CD4-positive, alpha-beta T cell (primary cell): Measurements from ENCODE around the gene NXPH1. TPM values are rescaled to one million over a fixed set of nuclear protein-coding genes. Genes with fewer than 3 reads are reported as not detected.

Source experiments
- ATAC-seq: fragments of 200-7000 bp; cut with Tn5 transposase; one replicate; pipeline ENCODE4 v1.10.0; 2022; ENCODE audit warnings: mild to moderate bottlenecking; ENCODE audit not compliant: poor library complexity
- CTCF ChIA-PET: fragments of 350-600 bp; sonication (Branson Sonifier 250); formaldehyde crosslinking; loops from one replicate; lab custom pipeline; 2021; ENCODE audit warnings: antibody characterized with exemption, inconsistent platforms; lab: Charles Lee
- POLR2A ChIA-PET: fragments of 350-600 bp; sonication (Branson Sonifier 250); formaldehyde crosslinking; loops from one replicate; lab custom pipeline; 2021; ENCODE audit warnings: antibody characterized with exemption, inconsistent platforms; lab: Charles Lee
- DNase-seq, 14 experiments: peaks; one replicate each; pipeline ENCODE4 v3.0.0-alpha.2; 2013 to 2020; ENCODE audit warnings: mixed read lengths in 2 of 14
- H3K27ac ChIP-seq, 2 donors: one replicate each; pipeline versions ENCODE4 v1.5.1 to v1.7.0; 2013; ENCODE audit warnings: low read length in 2 of 2, low read depth in 1 of 2, mild to moderate bottlenecking in 1 of 2
- H3K27me3 ChIP-seq, 2 experiments: 1 replicate in 1 of 2; 2 replicates in 1 of 2; pipeline versions ENCODE4 v1.6.1 to v1.7.0; 2013; ENCODE audit warnings: low read length in 2 of 2, control low read depth in 1 of 2, mild to moderate bottlenecking in 1 of 2, moderate library complexity in 1 of 2; ENCODE audit not compliant: insufficient read depth in 2 of 2, control insufficient read depth in 1 of 2
- H3K36me3 ChIP-seq: one replicate; pipeline ENCODE4 v1.6.1; 2013; ENCODE audit warnings: low read length, control low read depth; ENCODE audit not compliant: insufficient read depth
- H3K4me1 ChIP-seq: one replicate; pipeline ENCODE4 v1.6.1; 2013; ENCODE audit warnings: low read length, control low read depth; ENCODE audit not compliant: insufficient read depth
- H3K4me3 ChIP-seq: one replicate; pipeline ENCODE4 v1.5.1; 2013; ENCODE audit warnings: mild to moderate bottlenecking, low read length, moderate library complexity
- H3K9me3 ChIP-seq, 2 experiments: 1 replicate in 1 of 2; 2 replicates in 1 of 2; pipeline versions ENCODE4 v1.6.1 to v1.7.0; 2013; ENCODE audit warnings: low read length in 2 of 2, mild to moderate bottlenecking in 2 of 2, control low read depth in 1 of 2, moderate library complexity in 1 of 2; ENCODE audit not compliant: control insufficient read depth in 1 of 2, insufficient read depth in 1 of 2
- H3K27ac Mint-ChIP-seq: one replicate; pipeline ENCODE4 v1.8.0; 2020; ENCODE audit warnings: mixed read lengths
- H3K27me3 Mint-ChIP-seq: one replicate; pipeline ENCODE4 v1.8.0; 2021; ENCODE audit warnings: mixed read lengths
- H3K36me3 Mint-ChIP-seq: one replicate; pipeline ENCODE4 v1.8.0; 2021; ENCODE audit warnings: low read depth, mixed read lengths
- H3K4me1 Mint-ChIP-seq: one replicate; pipeline ENCODE4 v1.8.0; 2021; ENCODE audit warnings: low read depth, mixed read lengths
- H3K4me3 Mint-ChIP-seq: one replicate; pipeline ENCODE4 v1.8.0; 2020; ENCODE audit warnings: mild to moderate bottlenecking, mixed read lengths
- H3K9me3 Mint-ChIP-seq: one replicate; pipeline ENCODE4 v1.8.0; 2020; ENCODE audit warnings: mixed read lengths
- CTCF ChIP-seq: fragments of 200-600 bp; IDR thresholded peaks from one replicate; pipeline ENCODE4 v1.8.0; 2022; ENCODE audit warnings: antibody characterized with exemption, mild to moderate bottlenecking
- intact Hi-C, 2 experiments: fragments of 100-400 bp; cut with DNase I in 1 of 2; cut with micrococcal nuclease in 1 of 2; formaldehyde crosslinking; loops; one replicate each; pipeline versions ENCODE4 v1.15.1 to v1.9.0; 2023 to 2025; cut with DNase I, micrococcal nuclease
- total RNA-seq, 174 experiments: library from RNA in 2 of 174; stranded (reverse) in 2 of 174; gene quantifications; one replicate each; pipeline ENCODE4 v1.2.3 and lab custom pipeline; 2021 to 2026

Gene NXPH1
- total RNA-seq, 2 experiments from 2014 or later = not detected

DNA sequence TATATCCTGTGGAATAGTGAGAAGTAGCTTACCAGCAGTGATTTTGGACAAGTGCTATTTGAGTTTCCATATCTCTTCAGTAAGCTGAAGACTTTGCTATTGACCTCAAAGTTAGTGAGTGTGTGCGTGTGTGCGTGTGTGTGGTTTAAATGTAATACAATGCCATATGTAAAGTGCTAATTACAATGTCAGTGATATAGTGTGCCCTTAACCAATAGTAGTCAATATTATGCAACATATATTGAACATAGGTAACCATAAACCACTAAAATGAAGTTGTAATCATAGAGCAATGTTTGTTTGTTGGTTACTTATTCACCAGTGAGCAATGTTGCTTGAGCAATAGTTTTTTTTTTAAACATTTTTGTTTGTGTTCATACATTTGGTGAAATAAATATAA is 309.4 kb downstream of the NXPH1 start:
- peaks cover 0 to 4% of the 10 kb centered on the region in 2 experiments for H3K9me3 ChIP-seq
- H3K27me3 ChIP-seq = no peaks in the 10 kb centered on the region
- H3K9me3 Mint-ChIP-seq = peaks cover 2% of the 10 kb centered on the region
- CTCF ChIA-PET = no interaction called here
- H3K4me1 Mint-ChIP-seq = no peaks in the 10 kb centered on the region
- H3K27ac ChIP-seq = no peak overlapping the region
- no peak for DNase-seq
- TF ChIP-seq CTCF = no peak
- POLR2A ChIA-PET = no interaction called here
- no peaks in the 10 kb centered on the region for H3K36me3 ChIP-seq
- ATAC-seq = no peak
- no peaks in the 10 kb centered on the region for H3K4me1 ChIP-seq
- no peak overlapping the region for H3K4me3 ChIP-seq
- H3K36me3 Mint-ChIP-seq = no peaks in the 10 kb centered on the region
- no peak overlapping the region for H3K27ac Mint-ChIP-seq
- H3K27me3 Mint-ChIP-seq = no peaks in the 10 kb centered on the region
- H3K4me3 Mint-ChIP-seq = no peak overlapping the region
- intact Hi-C loops = no loop called here

DNA sequence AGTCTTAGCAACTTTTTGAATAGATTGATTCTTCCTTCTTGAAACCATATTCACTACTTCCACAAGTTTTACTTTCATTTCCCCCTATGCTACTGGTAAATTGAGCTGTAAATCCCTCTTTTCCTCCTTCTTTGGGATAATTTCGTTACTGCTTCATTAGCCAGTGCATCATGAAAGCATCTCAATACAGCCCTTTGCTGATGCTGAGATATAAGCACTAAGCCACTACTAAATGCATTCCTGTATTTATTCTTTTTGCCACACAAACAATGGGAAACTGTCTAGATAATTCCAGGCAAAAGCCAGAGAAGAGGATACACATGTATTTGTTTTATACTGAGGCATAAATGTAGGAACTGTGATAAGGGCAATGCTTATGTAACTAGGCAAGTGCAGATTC is 313.9 kb downstream of the NXPH1 start:
- Histone ChIP-seq H3K36me3 (no peaks in the 10 kb centered on the region), H3K27ac (no peak overlapping the region), H3K4me1 (no peaks in the 10 kb centered on the region), H3K9me3 (peaks cover 0 to 4% of the 10 kb centered on the region in 2 experiments), H3K4me3 (no peak overlapping the region), H3K27me3 (no peaks in the 10 kb centered on the region)
- Mint-ChIP-seq H3K36me3 (no peaks in the 10 kb centered on the region), H3K27ac (no peak overlapping the region), H3K4me3 (no peak overlapping the region), H3K27me3 (no peaks in the 10 kb centered on the region), H3K4me1 (no peaks in the 10 kb centered on the region), H3K9me3 (peaks cover 2% of the 10 kb centered on the region)
- POLR2A ChIA-PET = no interaction called here
- CTCF ChIA-PET = no interaction called here
- no peak for DNase-seq
- TF ChIP-seq CTCF = no peak
- ATAC-seq = no peak
- intact Hi-C loops = no loop called here

DNA sequence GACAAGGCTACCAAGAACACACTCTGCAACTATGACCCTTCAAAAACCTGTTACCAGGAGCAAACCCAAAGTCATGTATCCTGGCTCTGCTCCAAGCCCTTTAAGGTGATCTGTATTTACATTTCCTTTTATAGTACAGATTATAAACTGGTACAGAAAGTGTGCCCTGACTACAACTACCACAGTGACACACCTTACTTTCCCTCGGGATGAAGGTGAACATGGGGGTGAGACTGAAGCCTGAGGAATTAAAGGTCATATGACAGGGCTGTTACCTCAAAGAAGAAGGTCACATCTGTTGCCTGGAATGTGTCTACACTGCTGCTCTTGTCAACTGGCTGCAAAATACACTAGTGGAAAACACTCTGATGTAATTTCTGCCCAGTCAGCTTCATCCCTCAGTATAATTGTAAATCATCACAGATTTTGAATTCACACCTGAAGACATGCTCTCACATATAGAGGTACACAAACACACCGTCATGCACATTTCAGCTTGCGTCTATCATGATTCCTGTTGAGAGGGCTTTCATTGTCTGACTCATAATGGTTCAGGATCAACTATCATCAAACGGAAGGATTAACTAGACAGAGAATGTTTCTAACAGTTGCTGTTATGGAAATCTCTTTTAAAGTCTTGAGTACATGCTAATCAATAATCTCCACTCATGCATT is 318.3 kb downstream of the NXPH1 start:
- ChIA-PET CTCF (no interaction called here), POLR2A (no interaction called here)
- no peak for TF ChIP-seq CTCF
- Histone ChIP-seq H3K4me3 (no peak overlapping the region), H3K4me1 (no peaks in the 10 kb centered on the region), H3K36me3 (no peaks in the 10 kb centered on the region), H3K9me3 (peaks cover 0 to 3% of the 10 kb centered on the region in 2 experiments), H3K27ac (no peak overlapping the region), H3K27me3 (no peaks in the 10 kb centered on the region)
- ATAC-seq (no peak), DNase-seq (no peak)
- Mint-ChIP-seq H3K9me3 (no peaks in the 10 kb centered on the region), H3K27ac (no peak overlapping the region), H3K4me3 (no peak overlapping the region), H3K36me3 (no peaks in the 10 kb centered on the region), H3K4me1 (no peaks in the 10 kb centered on the region), H3K27me3 (no peaks in the 10 kb centered on the region)
- intact Hi-C loops = no loop called here
